K562 (cell line): ENCODE results near the gene PAF1. TPM values are rescaled to one million over a fixed set of nuclear protein-coding genes. Genes with fewer than 3 reads are reported as not detected.

Source experiments
- CBFA2T3 ChIP-seq: fragments of 450-650 bp; IDR thresholded peaks from 2 replicates; pipeline ENCODE4 v1.6.1; 2017
- CEBPB ChIP-seq: fragments of 450-650 bp; IDR thresholded peaks from 2 replicates; pipeline ENCODE4 v1.6.1; 2016; ENCODE audit warnings: missing genetic modification characterization, missing compliant biosample characterization
- CXXC5 ChIP-seq: fragments of 250-450 bp; sonication (Bioruptor Pico); IDR thresholded peaks from 2 replicates; pipeline ENCODE4 v1.8.0; 2022; ENCODE audit warnings: inconsistent platforms, mild to moderate bottlenecking, moderate library complexity
- DLX4 ChIP-seq: fragments of 250-450 bp; sonication (Bioruptor Pico); IDR thresholded peaks from 2 replicates; pipeline ENCODE4 v1.6.1; 2021; ENCODE audit warnings: mild to moderate bottlenecking
- GABPB1 ChIP-seq: sonication (generic); formaldehyde crosslinking; IDR thresholded peaks from 2 replicates; pipeline ENCODE4 v1.8.0; 2022; ENCODE audit warnings: mild to moderate bottlenecking, missing genetic modification reagents
- GABPB2 ChIP-seq: fragments of 250-450 bp; sonication (Bioruptor Pico); conservative IDR thresholded peaks from 2 replicates; pipeline ENCODE4 v1.5.1; 2021; ENCODE audit warnings: mild to moderate bottlenecking
- LARP7 ChIP-seq: fragments of 450-650 bp; IDR thresholded peaks from 2 replicates; pipeline ENCODE4 v1.6.1; 2016
- MXD1 ChIP-seq: fragments of 250-450 bp; sonication (Bioruptor Pico); IDR thresholded peaks from 2 replicates; pipeline ENCODE4 v1.8.0; 2021; ENCODE audit warnings: borderline replicate concordance, mild to moderate bottlenecking, moderate library complexity; ENCODE audit not compliant: poor library complexity, severe bottlenecking
- PRMT5 ChIP-seq: sonication (generic); formaldehyde crosslinking; IDR thresholded peaks from 2 replicates; pipeline ENCODE4 v1.5.0; 2020; ENCODE audit warnings: missing genetic modification reagents
- RB1 ChIP-seq: fragments of 450-650 bp; IDR thresholded peaks from 2 replicates; pipeline ENCODE4 v1.6.1; 2017; ENCODE audit warnings: low read depth, mild to moderate bottlenecking
- SPI1 ChIP-seq: IDR thresholded peaks from 2 replicates; pipeline ENCODE4 v1.6.1; 2011; ENCODE audit warnings: low read depth, low read length, control low read depth, borderline replicate concordance
- TGIF2 ChIP-seq: sonication (generic); formaldehyde crosslinking; IDR thresholded peaks from 2 replicates; pipeline ENCODE4 v1.8.1; 2022; ENCODE audit warnings: mild to moderate bottlenecking, missing genetic modification reagents, moderate library complexity
- ZNF224 ChIP-seq: sonication (generic); formaldehyde crosslinking; IDR thresholded peaks from 2 replicates; pipeline ENCODE4 v1.8.0; 2022; ENCODE audit warnings: mild to moderate bottlenecking, missing genetic modification reagents
- ZNF263 ChIP-seq: sonication (generic); formaldehyde crosslinking; IDR thresholded peaks from 2 replicates; pipeline ENCODE4 v1.8.0; 2022; ENCODE audit warnings: mild to moderate bottlenecking, missing genetic modification reagents, borderline replicate concordance
- polyA plus RNA-seq, 8 experiments: library from polyadenylated mRNA; depleted of rRNA in 4 of 8; stranded (reverse) in 5 of 8; unstranded in 3 of 8; fragments of >200 nt; fragmentation: Nextera tagmentation in 2 of 8; fragmentation: Illumina TruSeq in 1 of 8; extraction: Ambion mirVana in 2 of 8; extraction: Trizol in 1 of 8; gene quantifications; 2 replicates each; pipeline versions ENCODE4 v1.2.1 to v1.2.3, GENCODE V29; 2011 to 2014; ENCODE audit warnings: inconsistent platforms in 1 of 8, missing spikeins in 1 of 8
- total RNA-seq, 7 experiments: library from RNA; depleted of rRNA in 6 of 7; stranded (reverse); fragments of >200 nt in 6 of 7; fragmentation: Illumina TruSeq in 2 of 7; extraction: Trizol in 2 of 7; gene quantifications; 2 replicates each; pipeline versions ENCODE4 v1.2.1 to v1.2.3, GENCODE V29; 2011 to 2021; ENCODE audit warnings: low replicate concordance in 1 of 7
- TF ChIP-seq, protein P1 (sequence below), 2 experiments: fragments of 450-650 bp in 1 of 2; sonication (generic) in 1 of 2; formaldehyde crosslinking; conservative IDR thresholded peaks; 2 replicates each; pipeline versions ENCODE4 v1.4.0 to v1.8.1; 2020 to 2022; ENCODE audit warnings: mild to moderate bottlenecking in 1 of 2, missing genetic modification reagents in 1 of 2
- TF ChIP-seq, protein P2 (sequence below), 2 experiments: fragments of 450-650 bp in 1 of 2; sonication (generic) in 1 of 2; formaldehyde crosslinking in 1 of 2; IDR thresholded peaks in 1 of 2; conservative IDR thresholded peaks in 1 of 2; 2 replicates each; pipeline versions ENCODE4 v1.6.1 to v1.8.1; 2016 to 2023; ENCODE audit warnings: mild to moderate bottlenecking in 2 of 2, moderate library complexity in 2 of 2, inconsistent platforms in 1 of 2, missing genetic modification reagents in 1 of 2

Gene PAF1
- total and polyA plus RNA-seq, 9 of the 15 experiments (the other 6 are each of a cell fraction or from before 2014, with no cell fraction given) = 1.5 to 45.0 (median 33.8) TPM

- TF ChIP-seq DLX4 (CRISPR knock-in tag) (no peak), LARP7 (no peak), MXD1 (CRISPR knock-in tag) (no peak), ZNF224 (CRISPR knock-in tag) (no peak), ZNF263 (peak; percentile 56; the same call in 1 of the 2 replicates), GABPB2 (CRISPR knock-in tag) (no peak), CEBPB (peak; percentile 99), GABPB1 (CRISPR knock-in tag) (peak; percentile 82), PRMT5 (CRISPR knock-in tag) (no peak), TGIF2 (CRISPR knock-in tag) (peak; percentile 72; the same call in 1 of the 2 replicates), CBFA2T3 (peak; percentile 38; the same call in 1 of the 2 replicates), RB1 (peak; percentile 95), CXXC5 (peak; percentile 94), SPI1 (peak; percentile 79)
- TF ChIP-seq, protein P1, sequence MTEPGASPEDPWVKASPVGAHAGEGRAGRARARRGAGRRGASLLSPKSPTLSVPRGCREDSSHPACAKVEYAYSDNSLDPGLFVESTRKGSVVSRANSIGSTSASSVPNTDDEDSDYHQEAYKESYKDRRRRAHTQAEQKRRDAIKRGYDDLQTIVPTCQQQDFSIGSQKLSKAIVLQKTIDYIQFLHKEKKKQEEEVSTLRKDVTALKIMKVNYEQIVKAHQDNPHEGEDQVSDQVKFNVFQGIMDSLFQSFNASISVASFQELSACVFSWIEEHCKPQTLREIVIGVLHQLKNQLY (CRISPR knock-in tag; conservative IDR thresholded peaks at IDR 0.05) = no peak
- TF ChIP-seq, protein P2, sequence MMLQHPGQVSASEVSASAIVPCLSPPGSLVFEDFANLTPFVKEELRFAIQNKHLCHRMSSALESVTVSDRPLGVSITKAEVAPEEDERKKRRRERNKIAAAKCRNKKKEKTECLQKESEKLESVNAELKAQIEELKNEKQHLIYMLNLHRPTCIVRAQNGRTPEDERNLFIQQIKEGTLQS (IDR thresholded peaks at IDR 0.05) = peak; percentile 95
- TF ChIP-seq, protein P2 (CRISPR knock-in tag; conservative IDR thresholded peaks at IDR 0.05) = peak; percentile 96
These were observed 21.4 kb upstream of the PAF1 start, which contains the start of gene PLEKHG2 (continued) for GRCh38 chr19:39412100-39412866.
